ENCODE measurements around the gene TGFB2.

TGFB2 gene

GRCh38 chr1:218388591-218388990 is 43.5 kb downstream of the TGFB2 start:
- no peak for DNase-seq (ENCODE audit: low read depth in 2 of 2)

- no peak for DNase-seq (ENCODE audit: low read depth in 2 of 2)
Observed at GRCh38 chr1:218390618-218391017, 45.5 kb downstream of the TGFB2 start.

- DNase-seq (ENCODE audit: low read depth in 2 of 2): no peak
Observed at GRCh38 chr1:218392780-218393179, 47.6 kb downstream of the TGFB2 start.

GRCh38 chr1:218394416-218394815 is 49.3 kb downstream of the TGFB2 start:
- no peak for DNase-seq (ENCODE audit: low read depth in 2 of 2)

- DNase-seq (ENCODE audit: low read depth in 2 of 2): no peak
Observed at GRCh38 chr1:218394989-218395388, 49.9 kb downstream of the TGFB2 start.

GRCh38 chr1:218395916-218396315 is 50.8 kb downstream of the TGFB2 start:
- no peak for DNase-seq (ENCODE audit: low read depth in 2 of 2)

- no peak for DNase-seq (ENCODE audit: low read depth in 2 of 2)
Observed at GRCh38 chr1:218397752-218398339, 52.7 kb downstream of the TGFB2 start.

GRCh38 chr1:218400624-218401023 is 55.5 kb downstream of the TGFB2 start:
- no peak for DNase-seq (ENCODE audit: low read depth in 2 of 2)

- no peak for DNase-seq (ENCODE audit: low read depth in 2 of 2)
Observed at GRCh38 chr1:218401441-218401997, 56.4 kb downstream of the TGFB2 start.

- DNase-seq (ENCODE audit: low read depth in 2 of 2): no peak
Observed at GRCh38 chr1:218401998-218402785, 57.1 kb downstream of the TGFB2 start.

GRCh38 chr1:218402786-218403120 is 57.6 kb downstream of the TGFB2 start:
- no peak for DNase-seq (ENCODE audit: low read depth in 2 of 2)

- DNase-seq (ENCODE audit: low read depth in 2 of 2): no peak
Observed at GRCh38 chr1:218403300-218403699, 58.2 kb downstream of the TGFB2 start.

- DNase-seq (ENCODE audit: low read depth in 2 of 2): no peak
Observed at GRCh38 chr1:218407630-218408029, 62.5 kb downstream of the TGFB2 start.

- no peak for DNase-seq (ENCODE audit: low read depth in 2 of 2)
Observed at GRCh38 chr1:218408135-218408534, 63.0 kb downstream of the TGFB2 start.

GRCh38 chr1:218408942-218409341 is 63.8 kb downstream of the TGFB2 start:
- DNase-seq (ENCODE audit: low read depth in 2 of 2): no peak

GRCh38 chr1:218409946-218410510 is 64.9 kb downstream of the TGFB2 start:
- DNase-seq (ENCODE audit: low read depth in 2 of 2): no peak

GRCh38 chr1:218411101-218411500 is 66.0 kb downstream of the TGFB2 start:
- DNase-seq (ENCODE audit: low read depth in 2 of 2): no peak

GRCh38 chr1:218412171-218412570 is 67.0 kb downstream of the TGFB2 start:
- no peak for DNase-seq (ENCODE audit: low read depth in 2 of 2)

GRCh38 chr1:218413179-218413578 is 68.0 kb downstream of the TGFB2 start:
- no peak for DNase-seq (ENCODE audit: low read depth in 2 of 2)

GRCh38 chr1:218414060-218414728 is 69.1 kb downstream of the TGFB2 start:
- no peak for DNase-seq (ENCODE audit: low read depth in 2 of 2)

- no peak for DNase-seq (ENCODE audit: low read depth in 2 of 2)
Observed at GRCh38 chr1:218415726-218416125, 70.6 kb downstream of the TGFB2 start.

GRCh38 chr1:218421531-218421930 is 76.4 kb downstream of the TGFB2 start:
- DNase-seq (ENCODE audit: low read depth in 2 of 2): no peak
